ENCODE measurements around the gene CPA5. TPM values are rescaled to one million over a fixed set of nuclear protein-coding genes. Genes with fewer than 3 reads are reported as not detected.

CPA5 gene
- total RNA-seq, 2 donors from 2014 or later, result not detected

GRCh38 chr7:130390486-130390885 lies 45.9 kb downstream of the CPA5 start:
- Histone ChIP-seq H3K27ac (ENCODE audit: low read depth, low read length) (no peak overlapping the region), H3K9ac (ENCODE audit: extremely low read depth, low read length, poor library complexity, severe bottlenecking) (no peak overlapping the region), H3K4me1 (ENCODE audit: control insufficient read depth, insufficient read depth, low read length) (peaks cover 5% of the 10 kb centered on the region), H3K27me3 (ENCODE audit: control insufficient read depth, insufficient read depth, low read length, poor library complexity, severe bottlenecking) (no peaks in the 10 kb centered on the region), H3K4me3 (ENCODE audit: low read length) (no peak overlapping the region), H3K9me3 (ENCODE audit: control insufficient read depth, low read length) (no peaks in the 10 kb centered on the region), H3K36me3 (ENCODE audit: control insufficient read depth, insufficient read depth, low read length) (no peaks in the 10 kb centered on the region)
- 94 to 100% methylated on average over 1 of the region's 1 CpG for WGBS, 2 experiments (ENCODE audit: insufficient coverage in 1 of 2, insufficient read length in 1 of 2)
- peaks cover 2% of the 10 kb centered on the region for H3K36me3 Mint-ChIP-seq (ENCODE audit: low read depth)
- no peak overlapping the region for H3K27ac Mint-ChIP-seq
- H3K9me3 Mint-ChIP-seq, result peaks cover 6% of the 10 kb centered on the region
- DNase-seq, result no peak
- no peak for TF ChIP-seq CTCF (conservative IDR thresholded peaks at IDR 0.05)
- H3K27me3 Mint-ChIP-seq (ENCODE audit: insufficient read depth), result no peaks in the 10 kb centered on the region
- H3K4me1 Mint-ChIP-seq, result peaks cover 11% of the 10 kb centered on the region
- no peak overlapping the region for H3K4me3 Mint-ChIP-seq

DNA sequence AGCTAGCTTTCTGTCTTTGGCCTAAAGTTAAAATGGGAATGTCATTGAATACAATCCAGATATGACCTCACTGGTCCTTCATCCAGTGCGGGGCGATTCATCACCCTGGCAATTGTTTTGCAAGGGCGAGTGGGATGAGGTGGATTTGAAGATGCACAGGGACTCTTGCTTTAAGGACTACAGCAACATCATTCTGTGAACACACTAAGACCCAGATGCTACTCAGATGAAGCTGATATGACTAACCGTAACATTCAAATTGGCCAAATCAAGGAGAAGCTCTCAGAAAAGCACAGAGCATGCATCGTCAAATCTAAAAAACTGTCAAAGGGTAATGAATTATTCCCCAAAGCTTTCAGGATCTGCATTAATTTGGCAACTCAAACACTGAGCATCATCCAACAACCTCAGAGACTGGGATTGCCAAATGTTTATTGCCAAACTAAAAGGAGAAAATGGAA lies 48.5 kb downstream of the CPA5 start:
- H3K4me1 Mint-ChIP-seq, result peaks cover 13% of the 10 kb centered on the region
- no peaks in the 10 kb centered on the region for H3K27me3 ChIP-seq (ENCODE audit: control insufficient read depth, insufficient read depth, low read length, poor library complexity, severe bottlenecking)
- H3K36me3 Mint-ChIP-seq (ENCODE audit: low read depth), result peaks cover 2% of the 10 kb centered on the region
- peaks cover 4% of the 10 kb centered on the region for H3K9me3 Mint-ChIP-seq
- no peak overlapping the region for H3K27ac Mint-ChIP-seq
- peaks cover 5% of the 10 kb centered on the region for H3K4me1 ChIP-seq (ENCODE audit: control insufficient read depth, insufficient read depth, low read length)
- H3K27me3 Mint-ChIP-seq (ENCODE audit: insufficient read depth), result no peaks in the 10 kb centered on the region
- no peak overlapping the region for H3K9ac ChIP-seq (ENCODE audit: extremely low read depth, low read length, poor library complexity, severe bottlenecking)
- H3K4me3 Mint-ChIP-seq, result no peak overlapping the region
- DNase-seq, result no peak
- no peak overlapping the region for H3K4me3 ChIP-seq (ENCODE audit: low read length)
- TF ChIP-seq CTCF (conservative IDR thresholded peaks at IDR 0.05), result no peak
- H3K36me3 ChIP-seq (ENCODE audit: control insufficient read depth, insufficient read depth, low read length), result no peaks in the 10 kb centered on the region
- 95 to 100% methylated on average over 2 to 5 of the region's 5 CpGs for WGBS, 2 experiments (ENCODE audit: insufficient coverage in 1 of 2, insufficient read length in 1 of 2)
- H3K9me3 ChIP-seq (ENCODE audit: control insufficient read depth, low read length), result no peaks in the 10 kb centered on the region
- H3K27ac ChIP-seq (ENCODE audit: low read depth, low read length), result no peak overlapping the region

GRCh38 chr7:130393841-130394411 lies 49.3 kb downstream of the CPA5 start:
- Histone ChIP-seq H3K4me3 (ENCODE audit: low read length) (no peak overlapping the region), H3K9ac (ENCODE audit: extremely low read depth, low read length, poor library complexity, severe bottlenecking) (no peak overlapping the region), H3K4me1 (ENCODE audit: control insufficient read depth, insufficient read depth, low read length) (peaks cover 5% of the 10 kb centered on the region), H3K27ac (ENCODE audit: low read depth, low read length) (no peak overlapping the region), H3K36me3 (ENCODE audit: control insufficient read depth, insufficient read depth, low read length) (no peaks in the 10 kb centered on the region), H3K9me3 (ENCODE audit: control insufficient read depth, low read length) (no peaks in the 10 kb centered on the region), H3K27me3 (ENCODE audit: control insufficient read depth, insufficient read depth, low read length, poor library complexity, severe bottlenecking) (no peaks in the 10 kb centered on the region)
- no peak for DNase-seq
- WGBS, 2 experiments (ENCODE audit: insufficient coverage in 1 of 2, insufficient read length in 1 of 2), result 94 to 97% methylated on average over 9 to 10 of the region's 10 CpGs
- Mint-ChIP-seq H3K4me1 (peaks cover 13% of the 10 kb centered on the region), H3K27me3 (ENCODE audit: insufficient read depth) (no peaks in the 10 kb centered on the region), H3K27ac (no peak overlapping the region), H3K9me3 (no peaks in the 10 kb centered on the region), H3K4me3 (no peak overlapping the region), H3K36me3 (ENCODE audit: low read depth) (no peaks in the 10 kb centered on the region)
- no peak for TF ChIP-seq CTCF (conservative IDR thresholded peaks at IDR 0.05)

Data from endodermal cell (in vitro differentiated cells).